Ovary (tissue), 9 donors: Measurements from ENCODE around the gene ERP27. TPM values are rescaled to one million over a fixed set of nuclear protein-coding genes. Genes with fewer than 3 reads are reported as not detected.

Experiments used
- DNase-seq, 5 donors: peaks; one replicate each; pipeline ENCODE4 v3.0.0-alpha.2; 2019 to 2020
- H3K27ac ChIP-seq, 2 donors: fragments of 200-600 bp; one replicate each; pipeline versions ENCODE4 v1.5.1 to v1.8.0; 2019 to 2022
- H3K27me3 ChIP-seq: fragments of 200-600 bp; one replicate; pipeline ENCODE4 v1.8.0; 2022
- H3K36me3 ChIP-seq: fragments of 200-600 bp; sonication (generic); one replicate; pipeline ENCODE4 v1.5.1; 2019
- H3K4me1 ChIP-seq: one replicate; pipeline ENCODE4 v1.8.1; 2013; ENCODE audit warnings: mild to moderate bottlenecking, moderate library complexity; ENCODE audit not compliant: insufficient read depth
- H3K4me3 ChIP-seq: fragments of 200-600 bp; sonication (generic); one replicate; pipeline ENCODE4 v1.5.1; 2017
- H3K9me3 ChIP-seq, 2 donors: fragments of 200-600 bp in 1 of 2; sonication (generic) in 1 of 2; one replicate each; pipeline versions ENCODE4 v1.5.1 to v1.8.1; 2013 to 2019; ENCODE audit warnings: mild to moderate bottlenecking in 1 of 2, moderate library complexity in 1 of 2
- CTCF ChIP-seq, 3 donors: fragments of 450-650 bp in 2 of 3; fragments of 200-600 bp in 1 of 3; IDR thresholded peaks; one replicate each; pipeline versions ENCODE4 v1.5.1 to v1.8.0; 2016 to 2022; ENCODE audit warnings: antibody characterized with exemption in 3 of 3, mild to moderate bottlenecking in 1 of 3
- EP300 ChIP-seq: sonication (generic); formaldehyde crosslinking; IDR thresholded peaks from one replicate; pipeline ENCODE4 v1.6.1; 2017; ENCODE audit warnings: antibody characterized with exemption
- POLR2A ChIP-seq: fragments of 450-650 bp; IDR thresholded peaks from one replicate; pipeline ENCODE4 v1.6.1; 2017; ENCODE audit warnings: antibody characterized with exemption, mild to moderate bottlenecking, moderate library complexity
- WGBS, 3 donors: extraction: QIAGEN DNeasy Blood & Tissue Kit in 1 of 3; methylation state at CpG; one replicate each; pipeline versions ENCODE4 v1.1.5 to v1.1.7; 2013 to 2017; 5-methylcytosine and 5-hydroxymethylcytosine counted together
- intact Hi-C, 4 donors: fragments of 100-400 bp; cut with DNase I; formaldehyde crosslinking; loops; one replicate each; pipeline versions ENCODE4 v1.11.0 to v1.15.1; 2022 to 2023
- polyA plus RNA-seq, 2 donors: library from polyadenylated mRNA; stranded (reverse); fragments of 200-250 nt in 1 of 2; fragments of 350-450 nt in 1 of 2; fragmentation: Illumina TruSeq in 1 of 2; extraction: RNeasy Lipid Tissue Mini Kit (QIAGEN cat#74804) in 1 of 2; gene quantifications; one replicate each; pipeline ENCODE4 v1.2.3, GENCODE V29; 2013 to 2014
- total RNA-seq, 7 donors: library from RNA; depleted of rRNA in 2 of 7; stranded (reverse); fragments of >200 nt in 2 of 7; fragmentation: NEBNext Ultra II Directional in 3 of 7; extraction: Animal tissue kit (Norgen Biotek cat#: 25700) in 3 of 7; gene quantifications; one replicate each; pipeline versions ENCODE4 v1.1.0 to v1.2.4, GENCODE V29; 2016 to 2023
- donor health status: DM: no; HTN: no; CAD: no; lungs with moderate emphysema.
- donor health status: DM: no; HTN: no; CAD: no.
- donor health status: Bipolar disorder and iron deficiency.
- donor health status: DM: yes; HTN: yes; CAD: no.
- donor health status: DM: no; HTN: no; CAD: no.
- donor health status: DM: yes; HTN: yes; CAD: no.

Gene ERP27
- total and polyA plus RNA-seq, 9 donors = 0.35 to 83.8 (median 1.9) TPM; not detected in 1

DNA sequence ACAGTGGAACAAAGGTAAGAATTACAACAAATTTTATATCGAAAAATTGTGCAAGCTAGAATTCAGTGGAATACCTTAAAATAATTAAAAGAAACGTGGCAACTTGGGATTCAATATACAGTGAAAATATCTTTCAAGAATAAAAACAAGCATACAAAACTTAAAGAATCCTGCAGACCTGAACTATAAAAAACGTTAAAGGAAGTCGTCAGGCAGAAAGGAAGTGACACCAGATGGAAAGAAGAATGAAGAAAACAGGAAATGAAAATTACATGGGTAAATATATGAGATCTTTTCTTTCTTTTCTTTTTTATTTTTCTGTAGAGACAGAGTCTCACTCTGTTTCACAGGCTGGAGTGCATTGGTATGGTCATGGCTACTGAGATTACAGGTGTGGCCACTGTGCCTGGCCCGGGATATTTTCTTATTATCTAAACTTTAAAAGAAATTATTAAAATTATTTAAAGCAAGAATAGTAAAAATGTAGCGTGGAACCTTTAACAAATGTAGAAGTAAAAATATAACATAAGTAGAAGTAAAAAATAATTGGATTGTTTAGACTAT is 57.4 kb downstream of the ERP27 start:
- H3K4me1 ChIP-seq = peaks cover 9% of the 10 kb centered on the region
- 84 to 87% (median 87%) methylated on average over 6 of the region's 6 CpGs for WGBS, 3 donors
- no peaks in the 10 kb centered on the region for H3K9me3 ChIP-seq
- TF ChIP-seq POLR2A (no peak), EP300 (no peak), CTCF (IDR thresholded peaks at IDR 0.05) (no peak)
- no peak overlapping the region for H3K4me3 ChIP-seq
- H3K36me3 ChIP-seq = no peaks in the 10 kb centered on the region
- H3K27ac ChIP-seq = no peak overlapping the region
- no peaks in the 10 kb centered on the region for H3K27me3 ChIP-seq
- intact Hi-C loops = loop anchor here in 1 of 4 donors (10.0 kb wide), 1 partner anchor 106 kb away; a partner anchor contains a TSS
- no peak for DNase-seq

GRCh38 chr12:14879222-14879933 is 59.0 kb downstream of the ERP27 start:
- no peak for TF ChIP-seq CTCF (IDR thresholded peaks at IDR 0.05)
- intact Hi-C loops = no loop called here
- Histone ChIP-seq H3K9me3 (no peaks in the 10 kb centered on the region), H3K36me3 (no peaks in the 10 kb centered on the region), H3K4me1 (peaks cover 5% of the 10 kb centered on the region), H3K27me3 (no peaks in the 10 kb centered on the region), H3K27ac (no peak overlapping the region), H3K4me3 (no peak overlapping the region)
- 89 to 95% (median 93%) methylated on average over 8 of the region's 8 CpGs for WGBS, 3 donors
- no peak for DNase-seq

GRCh38 chr12:14878488-14878887 is 59.8 kb downstream of the ERP27 start:
- no peak overlapping the region for H3K4me3 ChIP-seq
- no peak for DNase-seq
- H3K27ac ChIP-seq = no peak overlapping the region
- H3K27me3 ChIP-seq = no peaks in the 10 kb centered on the region
- no peaks in the 10 kb centered on the region for H3K36me3 ChIP-seq
- intact Hi-C loops = no loop called here
- TF ChIP-seq CTCF (IDR thresholded peaks at IDR 0.05) (no peak), EP300 (no peak), POLR2A (no peak)
- H3K4me1 ChIP-seq = peaks cover 2% of the 10 kb centered on the region
- WGBS, 3 donors = 96 to 100% (median 97%) methylated on average over 1 of the region's 1 CpG
- H3K9me3 ChIP-seq = no peaks in the 10 kb centered on the region

GRCh38 chr12:14876833-14877232 is 61.5 kb downstream of the ERP27 start:
- no peaks in the 10 kb centered on the region for H3K9me3 ChIP-seq
- intact Hi-C loops = no loop called here

More at GRCh38 chr12:14876833-14877232, 61.5 kb downstream of the ERP27 start:
- 42 to 95% (median 68%) methylated on average over 2 of the region's 2 CpGs for WGBS, 3 donors
- Histone ChIP-seq H3K4me3 (no peak overlapping the region), H3K36me3 (no peaks in the 10 kb centered on the region), H3K4me1 (no peaks in the 10 kb centered on the region), H3K27ac (no peak overlapping the region), H3K27me3 (no peaks in the 10 kb centered on the region)
- DNase-seq = no peak
- no peak for TF ChIP-seq CTCF (IDR thresholded peaks at IDR 0.05)
